Vagina (tissue), 2 donors: ENCODE measurements around the gene NUBPL. TPM values are rescaled to one million over a fixed set of nuclear protein-coding genes. Genes with fewer than 3 reads are reported as not detected.
"Not testable (repeated sequence)": the region's sequence is repeated elsewhere in the genome, so short reads cannot be mapped to it uniquely, and the experiment has no call there.

Source experiments
- DNase-seq, 2 donors: peaks; one replicate each; pipeline ENCODE4 v3.0.0-alpha.2; 2017; ENCODE audit errors: extremely low spot score in 2 of 2
- H3K27ac ChIP-seq: fragments of 200-600 bp; sonication (generic); one replicate; pipeline ENCODE4 v1.5.1; 2019
- H3K27me3 ChIP-seq: fragments of 200-600 bp; sonication (generic); one replicate; pipeline ENCODE4 v1.5.1; 2019
- H3K36me3 ChIP-seq, 2 donors: fragments of 200-600 bp; sonication (generic); one replicate each; pipeline ENCODE4 v1.5.1; 2017 to 2019
- H3K4me1 ChIP-seq: fragments of 200-600 bp; sonication (generic); one replicate; pipeline ENCODE4 v1.5.1; 2019
- H3K4me3 ChIP-seq, 2 donors: fragments of 200-600 bp; sonication (generic); 1 replicate in 1 of 2; 2 replicates in 1 of 2; pipeline ENCODE4 v1.5.1; 2016 to 2019
- H3K9me3 ChIP-seq: fragments of 200-600 bp; sonication (generic); one replicate; pipeline ENCODE4 v1.5.1; 2019
- POLR2A ChIP-seq, 2 donors: fragments of 450-650 bp; IDR thresholded peaks; one replicate each; pipeline ENCODE4 v1.6.1; 2017; ENCODE audit warnings: antibody characterized with exemption in 2 of 2, mild to moderate bottlenecking in 2 of 2, moderate library complexity in 2 of 2
- POLR2AphosphoS5 ChIP-seq, 2 donors: sonication (generic); formaldehyde crosslinking; IDR thresholded peaks; one replicate each; pipeline ENCODE4 v1.9.0; 2017; ENCODE audit warnings: antibody characterized with exemption in 2 of 2, mild to moderate bottlenecking in 2 of 2, low read depth in 1 of 2; ENCODE audit not compliant: insufficient read depth in 1 of 2
- intact Hi-C: fragments of 100-400 bp; cut with DNase I; formaldehyde crosslinking; loops from one replicate; pipeline ENCODE4 v1.15.1; 2023
- total RNA-seq: library from RNA; depleted of rRNA; stranded (reverse); fragments of >200 nt; gene quantifications from one replicate; pipeline ENCODE4 v1.2.3, GENCODE V29; 2016
- TF ChIP-seq, protein P1 (sequence below), 3 experiments: fragments of 450-650 bp in 2 of 3; fragments of 200-600 bp in 1 of 3; sonication (generic) in 1 of 3; IDR thresholded peaks; one replicate each; pipeline ENCODE4 v1.5.1; 2017 to 2019; ENCODE audit warnings: antibody characterized with exemption in 3 of 3, mild to moderate bottlenecking in 2 of 3, moderate library complexity in 2 of 3

Gene NUBPL
- total RNA-seq, 1 donor from 2014 or later = 8.6 TPM

GRCh38 chr14:31787377-31787776 lies 226.2 kb downstream of the NUBPL start:
- H3K4me3 ChIP-seq = no peak overlapping the region
- no peaks in the 10 kb centered on the region for H3K4me1 ChIP-seq
- no peak overlapping the region for H3K27ac ChIP-seq
- H3K27me3 ChIP-seq = no peaks in the 10 kb centered on the region
- no peaks in the 10 kb centered on the region for H3K36me3 ChIP-seq
- intact Hi-C loops = no loop called here
- TF ChIP-seq POLR2A (IDR thresholded peaks at IDR 0.05) (no peak), POLR2AphosphoS5 (IDR thresholded peaks at IDR 0.05; ENCODE audit: insufficient read depth in 1 of 2, low read depth in 1 of 2) (no peak)
- TF ChIP-seq, protein P1, sequence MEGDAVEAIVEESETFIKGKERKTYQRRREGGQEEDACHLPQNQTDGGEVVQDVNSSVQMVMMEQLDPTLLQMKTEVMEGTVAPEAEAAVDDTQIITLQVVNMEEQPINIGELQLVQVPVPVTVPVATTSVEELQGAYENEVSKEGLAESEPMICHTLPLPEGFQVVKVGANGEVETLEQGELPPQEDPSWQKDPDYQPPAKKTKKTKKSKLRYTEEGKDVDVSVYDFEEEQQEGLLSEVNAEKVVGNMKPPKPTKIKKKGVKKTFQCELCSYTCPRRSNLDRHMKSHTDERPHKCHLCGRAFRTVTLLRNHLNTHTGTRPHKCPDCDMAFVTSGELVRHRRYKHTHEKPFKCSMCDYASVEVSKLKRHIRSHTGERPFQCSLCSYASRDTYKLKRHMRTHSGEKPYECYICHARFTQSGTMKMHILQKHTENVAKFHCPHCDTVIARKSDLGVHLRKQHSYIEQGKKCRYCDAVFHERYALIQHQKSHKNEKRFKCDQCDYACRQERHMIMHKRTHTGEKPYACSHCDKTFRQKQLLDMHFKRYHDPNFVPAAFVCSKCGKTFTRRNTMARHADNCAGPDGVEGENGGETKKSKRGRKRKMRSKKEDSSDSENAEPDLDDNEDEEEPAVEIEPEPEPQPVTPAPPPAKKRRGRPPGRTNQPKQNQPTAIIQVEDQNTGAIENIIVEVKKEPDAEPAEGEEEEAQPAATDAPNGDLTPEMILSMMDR (IDR thresholded peaks at IDR 0.05) = no peak
- no peak for DNase-seq
- no peaks in the 10 kb centered on the region for H3K9me3 ChIP-seq

DNA sequence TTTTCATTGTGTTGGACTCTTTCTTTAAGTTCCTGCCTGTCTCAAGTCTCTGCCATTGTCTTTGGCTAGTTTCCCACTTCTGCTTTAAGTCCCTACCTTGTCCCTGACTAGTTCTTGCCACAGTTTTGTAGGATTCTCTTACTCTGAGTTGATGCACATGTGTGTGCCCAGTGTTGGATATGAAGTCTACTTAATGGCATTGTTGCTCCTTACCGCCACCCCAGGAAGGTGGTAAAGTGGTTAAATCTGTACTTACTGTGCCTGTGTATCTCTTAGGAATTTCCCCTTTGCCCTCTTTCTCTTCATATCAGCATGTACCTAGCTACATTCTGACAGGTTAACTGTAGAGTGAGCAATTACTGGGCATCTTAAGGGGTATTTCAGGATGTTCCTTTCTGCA lies 227.1 kb downstream of the NUBPL start:
- Histone ChIP-seq H3K36me3 (no peaks in the 10 kb centered on the region), H3K9me3 (no peaks in the 10 kb centered on the region), H3K4me1 (no peaks in the 10 kb centered on the region), H3K27me3 (no peaks in the 10 kb centered on the region), H3K4me3 (no peak overlapping the region), H3K27ac (no peak overlapping the region)
- DNase-seq = no peak
- intact Hi-C loops = no loop called here
- no peak for TF ChIP-seq POLR2AphosphoS5 (IDR thresholded peaks at IDR 0.05; ENCODE audit: insufficient read depth in 1 of 2, low read depth in 1 of 2)
- TF ChIP-seq, protein P1 (IDR thresholded peaks at IDR 0.05) = no peak
- TF ChIP-seq POLR2A (IDR thresholded peaks at IDR 0.05) = no peak

DNA sequence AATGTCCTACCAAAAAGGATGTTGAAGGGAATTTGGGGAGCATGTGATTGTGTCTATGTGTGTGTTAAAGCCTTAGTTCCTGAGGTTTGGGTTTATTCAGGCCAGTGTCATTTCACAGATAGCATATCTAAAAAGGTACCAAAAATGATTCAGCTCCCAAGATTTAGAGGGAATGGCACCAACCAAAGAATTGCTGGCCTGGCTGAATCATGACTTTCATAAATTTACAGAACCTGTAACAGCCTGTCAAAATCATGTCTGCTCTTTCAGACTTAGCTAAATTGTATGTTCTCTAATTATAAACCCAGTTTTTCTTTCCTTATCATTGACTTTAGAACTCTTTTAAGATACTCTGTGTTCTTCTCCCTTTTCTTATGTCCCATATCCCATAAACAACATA lies 231.5 kb downstream of the NUBPL start:
- no peak overlapping the region for H3K4me3 ChIP-seq
- H3K27me3 ChIP-seq = no peaks in the 10 kb centered on the region
- TF ChIP-seq POLR2A (IDR thresholded peaks at IDR 0.05) = no peak
- intact Hi-C loops = no loop called here
- H3K4me1 ChIP-seq = no peaks in the 10 kb centered on the region
- H3K36me3 ChIP-seq = no peaks in the 10 kb centered on the region
- DNase-seq = no peak
- no peak overlapping the region for H3K27ac ChIP-seq
- no peaks in the 10 kb centered on the region for H3K9me3 ChIP-seq

DNA sequence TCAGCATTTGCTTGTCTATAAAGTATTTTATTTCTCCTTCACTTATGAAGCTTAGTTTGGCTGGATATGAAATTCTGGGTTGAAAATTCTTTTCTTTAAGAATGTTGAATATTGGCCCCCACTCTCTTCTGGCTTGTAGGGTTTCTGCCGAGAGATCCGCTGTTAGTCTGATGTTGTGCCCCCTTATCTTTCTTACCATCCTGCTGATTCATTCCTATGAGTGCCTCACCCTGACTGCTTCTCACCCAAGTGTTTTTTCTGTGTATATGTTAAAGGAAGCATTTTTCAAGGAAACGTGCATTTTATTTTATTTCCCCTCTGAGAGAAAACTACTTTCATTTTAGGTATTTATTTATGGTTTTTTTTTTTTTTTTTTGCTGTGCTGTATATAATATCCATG lies 236.7 kb downstream of the NUBPL start:
- H3K36me3 ChIP-seq, intact Hi-C loops, H3K27me3 ChIP-seq, DNase-seq, H3K4me3 ChIP-seq, H3K27ac ChIP-seq, H3K9me3 ChIP-seq, H3K4me1 ChIP-seq: not testable (repeated sequence)

GRCh38 chr14:31802838-31803237 lies 241.6 kb downstream of the NUBPL start:
- Histone ChIP-seq H3K9me3 (no peaks in the 10 kb centered on the region), H3K4me1 (no peaks in the 10 kb centered on the region), H3K27ac (no peak overlapping the region), H3K36me3 (no peaks in the 10 kb centered on the region), H3K4me3 (no peak overlapping the region), H3K27me3 (no peaks in the 10 kb centered on the region)
- DNase-seq = no peak
- intact Hi-C loops = no loop called here
- TF ChIP-seq, protein P1 (IDR thresholded peaks at IDR 0.05) = no peak
- no peak for TF ChIP-seq POLR2A (IDR thresholded peaks at IDR 0.05)
- TF ChIP-seq POLR2AphosphoS5 (IDR thresholded peaks at IDR 0.05; ENCODE audit: insufficient read depth in 1 of 2, low read depth in 1 of 2) = no peak

- DNase-seq = no peak
- no peaks in the 10 kb centered on the region for H3K36me3 ChIP-seq
- intact Hi-C loops = no loop called here
- no peaks in the 10 kb centered on the region for H3K4me1 ChIP-seq
- H3K27me3 ChIP-seq = no peaks in the 10 kb centered on the region
- no peak overlapping the region for H3K27ac ChIP-seq
- no peak overlapping the region for H3K4me3 ChIP-seq
- TF ChIP-seq, protein P1 (IDR thresholded peaks at IDR 0.05) = no peak
- no peak for TF ChIP-seq POLR2AphosphoS5 (IDR thresholded peaks at IDR 0.05; ENCODE audit: insufficient read depth in 1 of 2, low read depth in 1 of 2)
- TF ChIP-seq POLR2A (IDR thresholded peaks at IDR 0.05) = no peak
- no peaks in the 10 kb centered on the region for H3K9me3 ChIP-seq
These were observed 245.0 kb downstream of the NUBPL start for GRCh38 chr14:31806249-31806648.

- DNase-seq, H3K36me3 ChIP-seq, intact Hi-C loops, H3K27ac ChIP-seq, H3K9me3 ChIP-seq, H3K4me1 ChIP-seq, H3K27me3 ChIP-seq, H3K4me3 ChIP-seq: not testable (repeated sequence)
These were observed 250.8 kb downstream of the NUBPL start for GRCh38 chr14:31811693-31812628.

GRCh38 chr14:31813724-31814490 lies 252.7 kb downstream of the NUBPL start:
- H3K4me1 ChIP-seq, intact Hi-C loops, H3K9me3 ChIP-seq, H3K27ac ChIP-seq, H3K27me3 ChIP-seq, H3K4me3 ChIP-seq, H3K36me3 ChIP-seq, DNase-seq: not testable (repeated sequence)
